Neuronal stem cell (in vitro differentiated cells): ENCODE measurements around the gene DNM1L.

Experiments
- DNase-seq: peaks from one replicate; pipeline ENCODE4 v3.0.0-alpha.2; 2013; ENCODE audit warnings: low spot score
- H2AFZ ChIP-seq: one replicate; pipeline ENCODE4 v1.6.1; 2013; ENCODE audit warnings: mild to moderate bottlenecking, low read length, inconsistent platforms
- H2AK5ac ChIP-seq: 2 replicates; pipeline ENCODE4 v1.6.1; 2013; ENCODE audit warnings: low read depth, mild to moderate bottlenecking, inconsistent platforms, low read length, moderate library complexity, mixed read lengths
- H2BK120ac ChIP-seq: 2 replicates; pipeline ENCODE4 v1.6.1; 2013; ENCODE audit warnings: low read depth, mild to moderate bottlenecking, inconsistent platforms, low read length, moderate library complexity, mixed read lengths
- H2BK12ac ChIP-seq: one replicate; pipeline ENCODE4 v1.6.1; 2013; ENCODE audit warnings: low read length, inconsistent platforms
- H2BK15ac ChIP-seq: 2 replicates; pipeline ENCODE4 v1.6.1; 2013; ENCODE audit warnings: mild to moderate bottlenecking, low read length, inconsistent platforms, mixed read lengths
- H2BK5ac ChIP-seq: one replicate; pipeline ENCODE4 v1.6.1; 2013; ENCODE audit warnings: inconsistent platforms, mild to moderate bottlenecking, low read length, moderate library complexity
- H3K14ac ChIP-seq: one replicate; pipeline ENCODE4 v1.6.1; 2013; ENCODE audit warnings: low read length, inconsistent platforms
- H3K18ac ChIP-seq: 2 replicates; pipeline ENCODE4 v1.6.1; 2013; ENCODE audit warnings: low read length, inconsistent platforms
- H3K23ac ChIP-seq: 2 replicates; pipeline ENCODE4 v1.6.1; 2013; ENCODE audit warnings: low read depth, mild to moderate bottlenecking, mixed read lengths, low read length, inconsistent platforms; ENCODE audit not compliant: poor library complexity
- H3K27ac ChIP-seq: replicated peaks from 3 replicates; pipeline ENCODE4 v1.5.1; 2013; ENCODE audit warnings: low read length, inconsistent platforms
- H3K27me3 ChIP-seq, 3 experiments: 2 replicates each; pipeline ENCODE4 v1.6.1; 2013; ENCODE audit warnings: low read length in 3 of 3, mild to moderate bottlenecking in 2 of 3, inconsistent platforms in 1 of 3, low read depth in 1 of 3, mixed read lengths in 1 of 3, moderate library complexity in 1 of 3; ENCODE audit not compliant: control insufficient read depth in 3 of 3, insufficient read depth in 3 of 3
- H3K36me3 ChIP-seq, 2 donors: replicated peaks in 1 of 2; 2 replicates each; pipeline ENCODE4 v1.6.1; 2013; ENCODE audit warnings: low read length in 2 of 2; ENCODE audit not compliant: control insufficient read depth in 2 of 2, insufficient read depth in 2 of 2
- H3K4ac ChIP-seq: 2 replicates; pipeline ENCODE4 v1.6.1; 2013; ENCODE audit warnings: inconsistent platforms, mild to moderate bottlenecking, low read length, moderate library complexity
- H3K4me1 ChIP-seq, 2 donors: 1 replicate in 1 of 2; 2 replicates in 1 of 2; pipeline ENCODE4 v1.6.1; 2013; ENCODE audit warnings: low read length in 2 of 2, low read depth in 1 of 2; ENCODE audit not compliant: control insufficient read depth in 2 of 2, insufficient read depth in 1 of 2
- H3K4me2 ChIP-seq: one replicate; pipeline ENCODE4 v1.6.1; 2013; ENCODE audit warnings: mild to moderate bottlenecking, low read length, inconsistent platforms; ENCODE audit not compliant: insufficient read depth, poor library complexity, severe bottlenecking
- H3K4me3 ChIP-seq, 2 donors: 2 replicates each; pipeline ENCODE4 v1.5.1; 2013; ENCODE audit warnings: low read length in 2 of 2, mild to moderate bottlenecking in 2 of 2, inconsistent platforms in 1 of 2, moderate library complexity in 1 of 2
- H3K79me1 ChIP-seq: one replicate; pipeline ENCODE4 v1.6.1; 2013; ENCODE audit warnings: low read depth, mild to moderate bottlenecking, inconsistent platforms, low read length, moderate library complexity
- H3K9ac ChIP-seq: one replicate; pipeline ENCODE4 v1.6.1; 2013; ENCODE audit warnings: mild to moderate bottlenecking, low read depth, low read length, inconsistent platforms; ENCODE audit not compliant: poor library complexity
- H3K9me3 ChIP-seq, 2 donors: replicated peaks in 1 of 2; 2 replicates each; pipeline versions ENCODE3 to v1.6.1; 2013; ENCODE audit warnings: low read length in 2 of 2, mild to moderate bottlenecking in 2 of 2, inconsistent platforms in 1 of 2, low read depth in 1 of 2, mixed read lengths in 1 of 2, moderate library complexity in 1 of 2; ENCODE audit not compliant: control insufficient read depth in 2 of 2, insufficient read depth in 1 of 2
- H4K8ac ChIP-seq: one replicate; pipeline ENCODE4 v1.6.1; 2013; ENCODE audit warnings: low read depth, mild to moderate bottlenecking, inconsistent platforms, low read length, moderate library complexity
- H4K91ac ChIP-seq: one replicate; pipeline ENCODE4 v1.6.1; 2013; ENCODE audit warnings: low read length, low read depth, mild to moderate bottlenecking, inconsistent platforms; ENCODE audit not compliant: poor library complexity
- WGBS, 2 donors: extraction: QIAGEN DNeasy Blood & Tissue Kit; methylation state at CpG; one replicate each; pipeline ENCODE4 v1.1.7; 2013; ENCODE audit warnings: missing lambda C conversion rate in 2 of 2, mixed read lengths in 1 of 2; ENCODE audit not compliant: insufficient read length in 2 of 2, insufficient replicate concordance in 1 of 2; ENCODE audit errors: extremely low coverage in 2 of 2; 5-methylcytosine and 5-hydroxymethylcytosine counted together

DNM1L gene

DNA sequence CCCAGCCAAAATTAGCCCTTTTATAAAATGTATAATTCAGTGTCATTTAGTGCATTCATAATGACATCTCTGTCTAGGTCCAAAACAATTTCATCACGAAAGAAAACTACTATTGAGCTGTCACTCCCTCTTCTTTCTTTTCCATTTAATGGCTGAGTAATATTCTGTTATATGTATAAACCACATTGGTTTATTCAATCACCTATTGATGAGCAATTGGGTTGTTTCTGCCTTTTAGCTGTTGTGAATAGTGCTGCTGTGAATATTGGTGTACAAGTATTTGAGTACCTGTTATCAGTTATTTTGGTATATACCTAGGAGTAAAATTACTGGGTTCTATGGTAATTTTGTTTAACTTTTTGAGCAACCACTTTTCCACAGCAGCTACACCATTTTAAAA lies 7.2 kb downstream of the DNM1L start:
- Histone ChIP-seq H3K36me3 (peaks cover 0 to 52% of the 10 kb centered on the region in 2 donors), H3K27ac (no peak overlapping the region), H2BK120ac (no peak overlapping the region), H2BK15ac (no peak overlapping the region), H3K18ac (no peak overlapping the region), H2BK12ac (no peak overlapping the region), H3K23ac (no peak overlapping the region), H3K9ac (no peak overlapping the region), H3K4me3 (no peak overlapping the region), H4K8ac (no peak overlapping the region), H4K91ac (no peak overlapping the region), H3K4ac (no peak overlapping the region), H3K9me3 (peaks cover 0 to 22% of the 10 kb centered on the region in 2 donors), H3K27me3 (no peaks in the 10 kb centered on the region), H2AK5ac (no peak overlapping the region), H2AFZ (no peak overlapping the region), H3K4me1 (no peaks in the 10 kb centered on the region), H3K79me1 (peaks cover 8% of the 10 kb centered on the region), H3K14ac (no peak overlapping the region), H2BK5ac (no peak overlapping the region), H3K4me2 (no peak overlapping the region)
- DNase-seq = no peak
- WGBS, 2 donors = no CpG with 5 or more reads among the region's 1 CpG

- no peak overlapping the region for H2AFZ ChIP-seq
- peaks cover 8% of the 10 kb centered on the region for H3K79me1 ChIP-seq
- no peak overlapping the region for H2AK5ac ChIP-seq
- H3K27me3 ChIP-seq = no peaks in the 10 kb centered on the region
- no peaks in the 10 kb centered on the region for H3K4me1 ChIP-seq
- no peak overlapping the region for H3K23ac ChIP-seq
- no peak overlapping the region for H3K27ac ChIP-seq
- H3K9ac ChIP-seq = no peak overlapping the region
- H2BK120ac ChIP-seq = no peak overlapping the region
- no peak overlapping the region for H2BK15ac ChIP-seq
- no peak overlapping the region for H2BK12ac ChIP-seq
- H4K8ac ChIP-seq = no peak overlapping the region
- no peak overlapping the region for H3K4me2 ChIP-seq
- H2BK5ac ChIP-seq = no peak overlapping the region
- no peak for DNase-seq
- peaks cover 0 to 31% of the 10 kb centered on the region in 2 donors for H3K9me3 ChIP-seq
- H3K4me3 ChIP-seq = no peak overlapping the region
- H3K18ac ChIP-seq = no peak overlapping the region
- H3K36me3 ChIP-seq = peaks cover 0 to 59% of the 10 kb centered on the region in 2 donors
- H3K4ac ChIP-seq = no peak overlapping the region
- no peak overlapping the region for H3K14ac ChIP-seq
- no peak overlapping the region for H4K91ac ChIP-seq
Observed at GRCh38 chr12:32688786-32689185, 9.7 kb downstream of the DNM1L start.

- peaks cover 2 to 51% of the 10 kb centered on the region in 2 donors for H3K9me3 ChIP-seq
- no peak overlapping the region for H3K14ac ChIP-seq
- H2BK120ac ChIP-seq = no peak overlapping the region
- no peak overlapping the region for H3K27ac ChIP-seq
- H3K79me1 ChIP-seq = peaks cover 3% of the 10 kb centered on the region
- no peak overlapping the region for H3K4me3 ChIP-seq
- DNase-seq = no peak
- WGBS, 2 donors = no CpG with 5 or more reads among the region's 8 CpGs
- H3K23ac ChIP-seq = no peak overlapping the region
- H4K8ac ChIP-seq = no peak overlapping the region
- H3K4ac ChIP-seq = no peak overlapping the region
- no peak overlapping the region for H4K91ac ChIP-seq
- H2AFZ ChIP-seq = no peak overlapping the region
- H2BK15ac ChIP-seq = no peak overlapping the region
- no peaks in the 10 kb centered on the region for H3K27me3 ChIP-seq
- H3K4me1 ChIP-seq = no peaks in the 10 kb centered on the region
- H2BK5ac ChIP-seq = no peak overlapping the region
- no peak overlapping the region for H3K18ac ChIP-seq
- H2BK12ac ChIP-seq = no peak overlapping the region
- no peak overlapping the region for H3K4me2 ChIP-seq
- no peak overlapping the region for H3K9ac ChIP-seq
- H2AK5ac ChIP-seq = no peak overlapping the region
- H3K36me3 ChIP-seq = peaks cover 2 to 53% of the 10 kb centered on the region in 2 donors
Observed at GRCh38 chr12:32690927-32691326, 11.8 kb downstream of the DNM1L start.

GRCh38 chr12:32692358-32692757 lies 13.3 kb downstream of the DNM1L start:
- H3K9ac ChIP-seq = no peak overlapping the region
- no peak for DNase-seq
- no peak overlapping the region for H3K4me2 ChIP-seq
- no peak overlapping the region for H2BK15ac ChIP-seq
- no peak overlapping the region for H2BK120ac ChIP-seq
- H3K27ac ChIP-seq = no peak overlapping the region
- no peak overlapping the region for H3K4me3 ChIP-seq
- no peak overlapping the region for H3K4ac ChIP-seq
- no peaks in the 10 kb centered on the region for H3K27me3 ChIP-seq
- no peak overlapping the region for H3K14ac ChIP-seq
- peaks cover 2 to 44% of the 10 kb centered on the region in 2 donors for H3K9me3 ChIP-seq
- no peak overlapping the region for H2AK5ac ChIP-seq
- no peak overlapping the region for H4K91ac ChIP-seq
- no peak overlapping the region for H2AFZ ChIP-seq
- no peak overlapping the region for H2BK5ac ChIP-seq
- H3K36me3 ChIP-seq = peaks cover 2 to 39% of the 10 kb centered on the region in 2 donors
- H3K23ac ChIP-seq = no peak overlapping the region
- H4K8ac ChIP-seq = no peak overlapping the region
- WGBS, 2 donors = no CpG with 5 or more reads among the region's 1 CpG
- no peak overlapping the region for H3K18ac ChIP-seq
- peaks cover 5% of the 10 kb centered on the region for H3K79me1 ChIP-seq
- H3K4me1 ChIP-seq = no peaks in the 10 kb centered on the region
- no peak overlapping the region for H2BK12ac ChIP-seq
